Parathyroid adenoma (tissue), 2 donors: ENCODE data around the gene GABRG3.

Source experiments
- H2AFZ ChIP-seq: fragments of 300-600 bp; sonication (generic); one replicate; pipeline ENCODE4 v1.7.0; 2017; ENCODE audit warnings: antibody characterized with exemption, mild to moderate bottlenecking
- H3K27ac ChIP-seq: fragments of 300-600 bp; sonication (generic); one replicate; pipeline ENCODE4 v1.7.0; 2017
- H3K27me3 ChIP-seq: fragments of 300-600 bp; sonication (generic); one replicate; pipeline ENCODE4 v1.7.0; 2017; ENCODE audit warnings: low read length; ENCODE audit not compliant: control insufficient read depth, insufficient read depth
- H3K36me3 ChIP-seq: fragments of 300-600 bp; sonication (generic); one replicate; pipeline ENCODE4 v1.7.0; 2017; ENCODE audit warnings: low read length; ENCODE audit not compliant: control insufficient read depth, insufficient read depth
- H3K4me1 ChIP-seq: fragments of 300-600 bp; sonication (generic); one replicate; pipeline ENCODE4 v1.7.0; 2017; ENCODE audit warnings: control low read depth
- H3K4me2 ChIP-seq: fragments of 300-600 bp; sonication (generic); one replicate; pipeline ENCODE4 v1.7.0; 2017; ENCODE audit warnings: low read length
- H3K4me3 ChIP-seq: fragments of 300-600 bp; sonication (generic); one replicate; pipeline ENCODE4 v1.7.0; 2017; ENCODE audit warnings: low read depth, low read length
- H3K79me2 ChIP-seq: fragments of 300-600 bp; sonication (generic); one replicate; pipeline ENCODE4 v1.7.0; 2017; ENCODE audit warnings: control low read depth
- H3K9ac ChIP-seq: fragments of 300-600 bp; sonication (generic); one replicate; pipeline ENCODE4 v1.7.0; 2017; ENCODE audit warnings: mild to moderate bottlenecking
- H3K9me3 ChIP-seq: fragments of 300-600 bp; sonication (generic); one replicate; pipeline ENCODE4 v1.7.0; 2017; ENCODE audit warnings: low read length; ENCODE audit not compliant: control insufficient read depth
- TF ChIP-seq, protein P1 (sequence below): fragments of 300-600 bp; sonication (generic); IDR thresholded peaks from one replicate; pipeline ENCODE4 v1.7.0; 2017; ENCODE audit warnings: antibody characterized with exemption, mild to moderate bottlenecking
- donor health status: primary hyperparathyroidism.

The GABRG3 gene

GRCh38 chr15:27091270-27091940 is 120.4 kb downstream of the GABRG3 start:
- H2AFZ ChIP-seq = no peak overlapping the region
- TF ChIP-seq, protein P1, sequence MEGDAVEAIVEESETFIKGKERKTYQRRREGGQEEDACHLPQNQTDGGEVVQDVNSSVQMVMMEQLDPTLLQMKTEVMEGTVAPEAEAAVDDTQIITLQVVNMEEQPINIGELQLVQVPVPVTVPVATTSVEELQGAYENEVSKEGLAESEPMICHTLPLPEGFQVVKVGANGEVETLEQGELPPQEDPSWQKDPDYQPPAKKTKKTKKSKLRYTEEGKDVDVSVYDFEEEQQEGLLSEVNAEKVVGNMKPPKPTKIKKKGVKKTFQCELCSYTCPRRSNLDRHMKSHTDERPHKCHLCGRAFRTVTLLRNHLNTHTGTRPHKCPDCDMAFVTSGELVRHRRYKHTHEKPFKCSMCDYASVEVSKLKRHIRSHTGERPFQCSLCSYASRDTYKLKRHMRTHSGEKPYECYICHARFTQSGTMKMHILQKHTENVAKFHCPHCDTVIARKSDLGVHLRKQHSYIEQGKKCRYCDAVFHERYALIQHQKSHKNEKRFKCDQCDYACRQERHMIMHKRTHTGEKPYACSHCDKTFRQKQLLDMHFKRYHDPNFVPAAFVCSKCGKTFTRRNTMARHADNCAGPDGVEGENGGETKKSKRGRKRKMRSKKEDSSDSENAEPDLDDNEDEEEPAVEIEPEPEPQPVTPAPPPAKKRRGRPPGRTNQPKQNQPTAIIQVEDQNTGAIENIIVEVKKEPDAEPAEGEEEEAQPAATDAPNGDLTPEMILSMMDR = no peak
- no peak overlapping the region for H3K4me2 ChIP-seq
- H3K27me3 ChIP-seq = no peaks in the 10 kb centered on the region
- no peak overlapping the region for H3K9ac ChIP-seq
- H3K79me2 ChIP-seq = no peaks in the 10 kb centered on the region
- H3K4me3 ChIP-seq = no peak overlapping the region
- no peak overlapping the region for H3K27ac ChIP-seq
- no peaks in the 10 kb centered on the region for H3K36me3 ChIP-seq
- H3K9me3 ChIP-seq = no peaks in the 10 kb centered on the region
- H3K4me1 ChIP-seq = no peaks in the 10 kb centered on the region

- no peak overlapping the region for H2AFZ ChIP-seq
- H3K9me3 ChIP-seq = no peaks in the 10 kb centered on the region
- TF ChIP-seq, protein P1 = no peak
- H3K27ac ChIP-seq = no peak overlapping the region
- no peaks in the 10 kb centered on the region for H3K79me2 ChIP-seq
- H3K9ac ChIP-seq = no peak overlapping the region
- no peaks in the 10 kb centered on the region for H3K27me3 ChIP-seq
- no peak overlapping the region for H3K4me2 ChIP-seq
- H3K36me3 ChIP-seq = no peaks in the 10 kb centered on the region
- H3K4me1 ChIP-seq = no peaks in the 10 kb centered on the region
- no peak overlapping the region for H3K4me3 ChIP-seq
Measured at GRCh38 chr15:27092390-27092789, 121.4 kb downstream of the GABRG3 start.

DNA sequence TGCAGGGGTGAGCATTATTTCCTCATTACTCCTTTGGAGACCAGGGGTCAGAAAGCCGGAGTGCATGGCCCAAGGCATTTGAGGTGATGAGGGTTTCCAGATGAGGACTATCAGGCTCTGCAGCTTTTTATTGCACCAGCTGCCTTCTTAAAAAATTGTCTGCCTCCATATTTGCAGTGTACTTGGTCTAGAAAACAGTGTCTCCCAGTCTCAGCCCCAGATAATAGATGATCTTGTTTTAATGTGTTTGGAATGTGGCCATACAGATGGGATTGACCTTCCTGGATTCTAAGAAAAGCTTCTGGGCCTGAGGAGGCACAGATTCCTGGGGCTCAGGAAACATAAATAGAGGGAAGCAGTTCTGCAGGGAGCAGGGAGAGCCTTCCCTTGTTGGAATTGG is 123.3 kb downstream of the GABRG3 start:
- H3K4me3 ChIP-seq = no peak overlapping the region
- TF ChIP-seq, protein P1 = no peak
- H3K79me2 ChIP-seq = no peaks in the 10 kb centered on the region
- H3K9me3 ChIP-seq = no peaks in the 10 kb centered on the region
- H2AFZ ChIP-seq = no peak overlapping the region
- no peaks in the 10 kb centered on the region for H3K27me3 ChIP-seq
- H3K9ac ChIP-seq = no peak overlapping the region
- no peaks in the 10 kb centered on the region for H3K36me3 ChIP-seq
- H3K27ac ChIP-seq = no peak overlapping the region
- no peaks in the 10 kb centered on the region for H3K4me1 ChIP-seq
- H3K4me2 ChIP-seq = no peak overlapping the region

DNA sequence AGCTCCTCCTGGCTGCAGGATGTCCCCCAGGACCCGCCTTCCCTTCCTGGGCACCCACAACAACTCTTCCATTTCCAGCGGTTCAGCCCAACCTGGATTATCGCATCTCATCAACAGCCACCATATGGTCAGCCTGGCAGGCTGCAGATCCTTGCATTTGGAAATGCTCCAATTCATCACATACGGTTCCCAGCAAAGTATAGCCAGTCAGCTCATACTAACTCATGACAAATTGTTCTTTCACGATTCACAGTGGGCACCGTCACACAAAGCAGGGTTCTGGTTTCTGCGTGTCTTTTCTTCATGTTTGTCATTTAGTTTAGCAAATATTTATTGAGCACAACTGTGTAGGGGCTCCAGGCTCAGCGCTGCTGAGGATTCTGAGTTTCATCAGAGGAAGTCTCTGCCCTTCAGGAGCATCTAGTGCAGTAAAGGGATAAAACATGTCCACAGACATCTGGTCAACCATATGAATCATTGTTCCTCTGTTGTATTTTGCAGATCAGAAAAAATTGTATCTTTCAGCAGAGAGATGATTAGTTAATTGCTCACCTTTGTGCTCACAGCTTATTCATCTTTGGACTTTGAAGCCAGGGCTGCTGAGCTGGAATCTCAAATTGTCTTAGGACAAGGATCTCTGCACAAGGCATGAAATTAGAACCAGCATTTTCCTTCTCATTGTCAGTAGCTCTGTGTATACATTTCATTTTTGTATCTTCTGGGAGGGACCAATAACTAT is 125.1 kb downstream of the GABRG3 start:
- Histone ChIP-seq H3K27ac (no peak overlapping the region), H3K4me3 (no peak overlapping the region), H3K79me2 (no peaks in the 10 kb centered on the region), H3K36me3 (no peaks in the 10 kb centered on the region), H3K9me3 (no peaks in the 10 kb centered on the region), H3K27me3 (no peaks in the 10 kb centered on the region), H3K4me2 (no peak overlapping the region), H2AFZ (no peak overlapping the region), H3K4me1 (no peaks in the 10 kb centered on the region), H3K9ac (no peak overlapping the region)
- TF ChIP-seq, protein P1 = no peak
